ENCODE data around the gene EYA2. TPM values are rescaled to one million over a fixed set of nuclear protein-coding genes. Genes with fewer than 3 reads are reported as not detected.

EYA2 gene
- total and polyA plus RNA-seq, 2 of the 4 experiments (the other 2 are of a cell fraction): 2.3 to 5.4 TPM

- Histone ChIP-seq H3K56ac (ENCODE audit: extremely low read depth, insufficient read depth, low read length) (no peak overlapping the region), H2BK15ac (ENCODE audit: low read depth, low read length) (no peak overlapping the region), H4K91ac (ENCODE audit: insufficient read depth, low read depth, low read length) (no peak overlapping the region), H3K9me1 (ENCODE audit: insufficient read depth, low read length) (no peaks in the 10 kb centered on the region), H3K79me1 (ENCODE audit: low read depth in 1 of 2, low read length in 2 of 2) (no peaks in the 10 kb centered on the region), H3K9me3 (ENCODE audit: control insufficient read depth, insufficient read depth, low read length) (no peaks in the 10 kb centered on the region), H3K36me3 (ENCODE audit: control insufficient read depth, insufficient read depth, low read length) (no peaks in the 10 kb centered on the region), H3K27me3 (ENCODE audit: control insufficient read depth, insufficient read depth, low read length) (peaks cover 9% of the 10 kb centered on the region), H2AK9ac (replicated peaks; ENCODE audit: low read depth, low read length, poor library complexity) (no peak overlapping the region), H4K8ac (ENCODE audit: low read depth in 2 of 2, low read length in 2 of 2) (no peak overlapping the region), H3K18ac (ENCODE audit: low read depth, low read length) (no peak overlapping the region), H2BK20ac (ENCODE audit: low read depth, low read length) (no peak overlapping the region), H2BK5ac (ENCODE audit: low read depth, low read length, poor library complexity, severe bottlenecking) (no peak overlapping the region), H3K9ac (ENCODE audit: low read depth, low read length) (no peak overlapping the region), H4K20me1 (ENCODE audit: insufficient read depth, low read length) (no peaks in the 10 kb centered on the region), H2BK120ac (ENCODE audit: low read depth, low read length) (no peak overlapping the region), H3K4me2 (ENCODE audit: low read depth, low read length) (no peak overlapping the region), H2AFZ (replicated peaks; ENCODE audit: low read length, poor library complexity) (no peak overlapping the region), H2AK5ac (ENCODE audit: low read depth, low read length) (no peak overlapping the region), H3K14ac (replicated peaks; ENCODE audit: low read depth, low read length) (no peak overlapping the region), H4K5ac (ENCODE audit: low read depth, low read length) (no peak overlapping the region), H3K23ac (ENCODE audit: low read depth, low read length) (no peak overlapping the region), H3K27ac (ENCODE audit: insufficient read depth, low read length) (no peak overlapping the region), H3K4me3 (ENCODE audit: insufficient read depth, low read depth, low read length) (no peak overlapping the region), H3K4ac (ENCODE audit: low read depth, low read length) (no peak overlapping the region), H3K4me1 (ENCODE audit: control insufficient read depth, insufficient read depth, low read length) (no peaks in the 10 kb centered on the region)
- dilution Hi-C loops (cut with HindIII; ENCODE audit: low sequenced_read_pairs, unreplicated experiment) (no loop called here), in situ Hi-C loops (cut with MboI; ENCODE audit: low sequenced_read_pairs) (no loop called here), intact Hi-C loops (cut with micrococcal nuclease) (no loop called here)
- TF ChIP-seq POLR2A (IDR thresholded peaks at IDR 0.05; ENCODE audit: low read depth, low read length) (no peak), MAZ (IDR thresholded peaks at IDR 0.05; ENCODE audit: borderline replicate concordance, low read depth, low read length) (no peak), MAFK (IDR thresholded peaks at IDR 0.05; ENCODE audit: low read depth, low read length) (no peak), RCOR1 (IDR thresholded peaks at IDR 0.05; ENCODE audit: insufficient replicate concordance, low read length) (no peak)
- WGBS, 2 experiments (ENCODE audit: extremely low coverage in 2 of 2, insufficient read length in 1 of 2): 100% methylated on average over 2 of the region's 10 CpGs; no CpG with 5 or more reads in 1 of the 2 experiments
- POLR2A ChIA-PET (ENCODE audit: unreplicated experiment): no interaction called here
- BruUV-seq (replicated peaks): no TSS peak
- DNase-seq (no peak), ATAC-seq (ENCODE audit: low read depth) (no peak)
- CTCF ChIA-PET: no interaction called here
Observed at GRCh38 chr20:46853926-46854325, 40.7 kb upstream of the EYA2 start.

Data from IMR-90 (cell line).